Activated B cell treated with CpG ODN at 0.5 μM for 24 hours (primary cell): ENCODE data around the gene COQ2. TPM values are rescaled to one million over a fixed set of nuclear protein-coding genes. Genes with fewer than 3 reads are reported as not detected.

Source experiments
- ATAC-seq: fragments of 200-7000 bp; cut with Tn5 transposase; one replicate; pipeline ENCODE4 v1.10.0; 2021; ENCODE audit warnings: low read depth, mild to moderate bottlenecking, moderate library complexity
- CTCF ChIA-PET: fragments of 350-600 bp; sonication (Branson Sonifier 250); formaldehyde crosslinking; loops from one replicate; lab custom pipeline; 2021; ENCODE audit warnings: antibody characterized with exemption; lab: Charles Lee
- POLR2A ChIA-PET: fragments of 350-600 bp; sonication (Branson Sonifier 250); formaldehyde crosslinking; loops from one replicate; lab custom pipeline; 2021; ENCODE audit warnings: antibody characterized with exemption; lab: Charles Lee
- DNase-seq: peaks from one replicate; pipeline ENCODE4 v3.0.0; 2022
- H3K27ac Mint-ChIP-seq: one replicate; pipeline ENCODE4 v1.8.0; 2020; ENCODE audit warnings: mixed read lengths
- H3K27me3 Mint-ChIP-seq: one replicate; pipeline ENCODE4 v1.8.0; 2021; ENCODE audit warnings: mixed read lengths
- H3K36me3 Mint-ChIP-seq: one replicate; pipeline ENCODE4 v1.8.0; 2021; ENCODE audit warnings: low read depth, mixed read lengths
- H3K4me1 Mint-ChIP-seq: one replicate; pipeline ENCODE4 v1.8.0; 2021; ENCODE audit warnings: mixed read lengths
- H3K4me3 Mint-ChIP-seq: one replicate; pipeline ENCODE4 v1.8.0; 2020; ENCODE audit warnings: mild to moderate bottlenecking, mixed read lengths
- H3K9me3 Mint-ChIP-seq: one replicate; pipeline ENCODE4 v1.8.0; 2020; ENCODE audit warnings: mixed read lengths
- CTCF ChIP-seq: fragments of 200-600 bp; IDR thresholded peaks from one replicate; pipeline ENCODE4 v1.8.0; 2022; ENCODE audit warnings: antibody characterized with exemption, mild to moderate bottlenecking
- intact Hi-C: fragments of 100-400 bp; cut with micrococcal nuclease; formaldehyde crosslinking; loops from one replicate; pipeline ENCODE4 v1.15.1; 2024
- total RNA-seq: library from RNA; stranded (reverse); gene quantifications from 2 replicates; pipeline ENCODE4 v1.2.3, GENCODE V29; 2022

The COQ2 gene
- total RNA-seq, 1 donor from 2014 or later, result 18.8 TPM

GRCh38 chr4:83267121-83267829, 17.3 kb downstream of the COQ2 start:
- no peak for DNase-seq
- Mint-ChIP-seq H3K36me3 (peaks cover 64% of the 10 kb centered on the region), H3K27ac (no peak overlapping the region), H3K4me1 (peaks cover 23% of the 10 kb centered on the region), H3K4me3 (no peak overlapping the region), H3K27me3 (no peaks in the 10 kb centered on the region), H3K9me3 (no peaks in the 10 kb centered on the region)
- ChIA-PET CTCF (interaction anchor here (0.8 to 5.6 kb wide), 7 partner anchors 11 to 193 kb away, joined by 3 to 51 read pairs (median 3); partner anchors contain the start of gene COQ2), POLR2A (interaction anchor here (0.8 to 2.1 kb wide), 6 partner anchors 11 to 87 kb away, joined by 3 to 8 read pairs (median 4); partner anchors contain the start of gene COQ2)
- TF ChIP-seq CTCF, result no peak
- intact Hi-C loops, result no loop called here
- ATAC-seq, result no peak

GRCh38 chr4:83266689-83267088, 17.9 kb downstream of the COQ2 start:
- DNase-seq, result no peak
- no peaks in the 10 kb centered on the region for H3K27me3 Mint-ChIP-seq
- POLR2A ChIA-PET, result interaction anchor here (0.8 to 2.1 kb wide), 6 partner anchors 10 to 188 kb away, joined by 3 to 8 read pairs (median 4); partner anchors contain the start of genes COQ2 and HELQ
- TF ChIP-seq CTCF, result no peak
- no peaks in the 10 kb centered on the region for H3K9me3 Mint-ChIP-seq
- intact Hi-C loops, result loop anchor here (1.0 kb wide), 1 partner anchor 10 kb away; no protein-coding TSS in a partner anchor
- H3K4me3 Mint-ChIP-seq, result no peak overlapping the region
- peak; percentile 78 for ATAC-seq
- H3K27ac Mint-ChIP-seq, result no peak overlapping the region
- CTCF ChIA-PET, result interaction anchor here (0.8 to 5.6 kb wide), 7 partner anchors 10 to 192 kb away, joined by 3 to 51 read pairs (median 3); partner anchors contain the start of gene COQ2
- peaks cover 67% of the 10 kb centered on the region for H3K36me3 Mint-ChIP-seq
- H3K4me1 Mint-ChIP-seq, result peaks cover 21% of the 10 kb centered on the region

GRCh38 chr4:83263106-83263505, 21.5 kb downstream of the COQ2 start:
- no peaks in the 10 kb centered on the region for H3K9me3 Mint-ChIP-seq
- ChIA-PET CTCF (interaction anchor here (4.7 kb wide), 1 partner anchor 188 kb away, joined by 76 read pairs; no protein-coding TSS in a partner anchor), POLR2A (interaction anchor here (0.5 to 0.6 kb wide), 2 partner anchors 251 to 374 kb away, joined by 4 to 5 read pairs; no protein-coding TSS in a partner anchor)
- no peak for ATAC-seq
- TF ChIP-seq CTCF, result no peak
- no peaks in the 10 kb centered on the region for H3K27me3 Mint-ChIP-seq
- no peak overlapping the region for H3K4me3 Mint-ChIP-seq
- H3K36me3 Mint-ChIP-seq, result peaks cover 48% of the 10 kb centered on the region
- peaks cover 41% of the 10 kb centered on the region for H3K4me1 Mint-ChIP-seq
- peak overlapping the region; percentile 13 for H3K27ac Mint-ChIP-seq
- DNase-seq, result no peak
- intact Hi-C loops, result loop anchor here (5.0 kb wide), 1 partner anchor 801 kb away; no protein-coding TSS in a partner anchor

- Mint-ChIP-seq H3K27ac (no peak overlapping the region), H3K4me3 (no peak overlapping the region), H3K27me3 (no peaks in the 10 kb centered on the region), H3K9me3 (no peaks in the 10 kb centered on the region), H3K36me3 (peaks cover 45% of the 10 kb centered on the region), H3K4me1 (peaks cover 41% of the 10 kb centered on the region)
- intact Hi-C loops, result loop anchor here (5.0 kb wide), 1 partner anchor 800 kb away; no protein-coding TSS in a partner anchor
- DNase-seq (no peak), ATAC-seq (no peak)
- CTCF ChIA-PET, result interaction anchor here (0.9 to 4.7 kb wide), 5 partner anchors 11 to 208 kb away, joined by 3 to 76 read pairs (median 10); partner anchors contain the start of gene COQ2
- TF ChIP-seq CTCF, result no peak
- POLR2A ChIA-PET, result interaction anchor here (0.6 to 1.0 kb wide), 2 partner anchors 21 to 251 kb away, joined by 3 to 5 read pairs; no protein-coding TSS in a partner anchor
Measured at GRCh38 chr4:83262682-83263081, 21.9 kb downstream of the COQ2 start.

GRCh38 chr4:83261307-83261706, 23.3 kb downstream of the COQ2 start:
- Mint-ChIP-seq H3K27ac (no peak overlapping the region), H3K4me1 (peaks cover 43% of the 10 kb centered on the region), H3K36me3 (peaks cover 39% of the 10 kb centered on the region), H3K9me3 (no peaks in the 10 kb centered on the region), H3K4me3 (no peak overlapping the region), H3K27me3 (no peaks in the 10 kb centered on the region)
- DNase-seq (no peak), ATAC-seq (no peak)
- no peak for TF ChIP-seq CTCF
- intact Hi-C loops, result loop anchor here (5.0 kb wide), 1 partner anchor 799 kb away; no protein-coding TSS in a partner anchor
- POLR2A ChIA-PET, result interaction anchor here (0.7 to 2.1 kb wide), 5 partner anchors 21 to 187 kb away, joined by 3 to 24 read pairs (median 5); partner anchors contain the start of gene COQ2
- CTCF ChIA-PET, result interaction anchor here (0.9 to 4.7 kb wide), 15 partner anchors 10 to 250 kb away, joined by 4 to 76 read pairs (median 10); partner anchors contain the start of genes COPS4, COQ2 and LIN54
